HepG2 (cell line): Measurements from ENCODE around the gene CAPN15. TPM values are rescaled to one million over a fixed set of nuclear protein-coding genes. Genes with fewer than 3 reads are reported as not detected.

ENCODE experiments used
- ARID2 ChIP-seq: sonication (generic); formaldehyde crosslinking; IDR thresholded peaks from 2 replicates; pipeline ENCODE4 v1.8.1; 2022; ENCODE audit warnings: mild to moderate bottlenecking, missing genetic modification reagents, borderline replicate concordance
- CBX5 ChIP-seq: sonication (generic); formaldehyde crosslinking; IDR thresholded peaks from 2 replicates; pipeline ENCODE4 v1.4.0; 2020; ENCODE audit warnings: missing genetic modification reagents, borderline replicate concordance
- CREM ChIP-seq, 2 experiments: sonication (generic) in 1 of 2; formaldehyde crosslinking in 1 of 2; IDR thresholded peaks; 2 replicates each; pipeline versions ENCODE4 v1.4.0 to v1.6.1; 2016 to 2020; ENCODE audit warnings: antibody characterized with exemption in 1 of 2, mild to moderate bottlenecking in 1 of 2, missing genetic modification reagents in 1 of 2
- NCOR1 ChIP-seq: fragments of 200-600 bp; sonication (generic); IDR thresholded peaks from 2 replicates; pipeline ENCODE4 v1.7.0; 2017; ENCODE audit warnings: antibody characterized with exemption, low read length, borderline replicate concordance
- NFAT5 ChIP-seq: sonication (generic); formaldehyde crosslinking; IDR thresholded peaks from 2 replicates; pipeline ENCODE4 v1.4.0; 2020; ENCODE audit warnings: missing genetic modification reagents
- ONECUT2 ChIP-seq: sonication (generic); formaldehyde crosslinking; IDR thresholded peaks from 2 replicates; pipeline ENCODE4 v1.4.0; 2020; ENCODE audit warnings: missing genetic modification reagents
- TGIF2 ChIP-seq: IDR thresholded peaks from 2 replicates; pipeline ENCODE4 v1.6.1; 2016; ENCODE audit warnings: control low read depth, missing compliant biosample characterization
- ZBTB2 ChIP-seq: sonication (generic); formaldehyde crosslinking; IDR thresholded peaks from 2 replicates; pipeline ENCODE4 v1.8.0; 2022; ENCODE audit warnings: low read depth, missing genetic modification reagents
- ZFP36 ChIP-seq: fragments of 150-350 bp; IDR thresholded peaks from 2 replicates; pipeline ENCODE4 v1.6.1; 2018; ENCODE audit warnings: borderline replicate concordance, low read length, low read depth; ENCODE audit not compliant: partially characterized antibody
- ZMAT5 ChIP-seq: sonication (generic); formaldehyde crosslinking; IDR thresholded peaks from 2 replicates; pipeline ENCODE4 v1.5.0; 2020; ENCODE audit warnings: mild to moderate bottlenecking, low read depth, missing genetic modification reagents, borderline replicate concordance
- ZNF180 ChIP-seq: sonication (generic); formaldehyde crosslinking; IDR thresholded peaks from 2 replicates; pipeline ENCODE4 v1.4.0; 2020; ENCODE audit warnings: low read depth, missing genetic modification reagents, borderline replicate concordance
- ZNF609 ChIP-seq: sonication (generic); formaldehyde crosslinking; IDR thresholded peaks from 2 replicates; pipeline ENCODE4 v1.4.0; 2020; ENCODE audit warnings: mild to moderate bottlenecking, missing genetic modification reagents, borderline replicate concordance
- ZNF713 ChIP-seq: sonication (generic); formaldehyde crosslinking; IDR thresholded peaks from 2 replicates; pipeline ENCODE4 v1.4.0; 2020; ENCODE audit warnings: mild to moderate bottlenecking, missing genetic modification reagents
- ZSCAN9 ChIP-seq: IDR thresholded peaks from 2 replicates; pipeline ENCODE4 v1.6.1; 2016; ENCODE audit warnings: borderline replicate concordance
- polyA plus RNA-seq, 8 experiments: library from polyadenylated mRNA; depleted of rRNA in 3 of 8; stranded (reverse) in 7 of 8; unstranded in 1 of 8; fragments of >200 nt; fragmentation: Illumina TruSeq in 4 of 8; extraction: Trizol in 4 of 8; gene quantifications; 2 replicates each; pipeline versions ENCODE4 v1.2.1 to v1.2.3, GENCODE V29; 2011 to 2016; ENCODE audit warnings: low read depth in 4 of 8, missing spikeins in 1 of 8, mixed read lengths in 1 of 8; ENCODE audit not compliant: insufficient read depth in 1 of 8
- total RNA-seq, 5 experiments: library from RNA; depleted of rRNA; stranded (reverse); fragments of >200 nt; fragmentation: Illumina TruSeq; extraction: Trizol; gene quantifications; 2 replicates each; pipeline ENCODE4 v1.2.3, GENCODE V29; 2016; ENCODE audit warnings: low read depth in 1 of 5

The CAPN15 gene
- total and polyA plus RNA-seq, 2 of the 13 experiments (the other 11 are each of a cell fraction or from before 2014, with no cell fraction given), result 14.9 to 24.5 TPM

- TF ChIP-seq ARID2 (CRISPR knock-in tag) (no peak), ZMAT5 (no peak), CREM (IDR thresholded peaks at IDR 0.05) (no peak), CREM (CRISPR knock-in tag; IDR thresholded peaks at IDR 0.05) (no peak), NCOR1 (no peak), ZNF609 (CRISPR knock-in tag) (no peak), ZFP36 (no peak), TGIF2 (peak; percentile 66; the same call in 1 of the 2 replicates), ONECUT2 (no peak), CBX5 (CRISPR knock-in tag) (peak; percentile 25; the same call in 1 of the 2 replicates), NFAT5 (CRISPR knock-in tag) (no peak), ZNF713 (no peak), ZBTB2 (CRISPR knock-in tag) (no peak), ZNF180 (CRISPR knock-in tag) (no peak), ZSCAN9 (peak; percentile 67; the same call in 1 of the 2 replicates)
These were observed 65.2 kb downstream of the CAPN15 start (continued) for GRCh38 chr16:592518-593306.
